A549 treated with CpdA at 1 μM for 4 hours (cell line): ENCODE results near the gene GLRB. TPM values are rescaled to one million over a fixed set of nuclear protein-coding genes. Genes with fewer than 3 reads are reported as not detected.

Experiments used
- total RNA-seq: library from RNA; stranded (reverse); fragments of 200-300 nt; extraction: Qiagen RNA extraction; gene quantifications from 5 replicates; pipeline ENCODE4 v1.2.3, GENCODE V29; 2022; ENCODE audit warnings: low read depth

The GLRB gene
- 0.78 to 1.1 TPM (median 0.91 TPM) in 5 replicates for total RNA-seq

GRCh38 chr4:157075811-157076577, at the start of gene GLRB:
Gene GLRB, plus strand, starts transcription at chr4:157076150. Its CDS starts 1,875 bp downstream, at chr4:157078025.

GRCh38 chr4:157220371-157220881, 144.5 kb downstream of the GLRB start, which contains the start of gene GRIA2:
Gene GRIA2, plus strand, starts transcription at chr4:157220728. Its CDS starts 315 bp downstream, at chr4:157221043.

Other genes starting within 250 kb of the GLRB start
- 1.8 to 3.7 TPM (median 3.2 TPM) in 5 replicates for gene PDGFC, start 104.4 kb upstream of the GLRB start, total RNA-seq
- gene GRIA2, start 144.6 kb downstream of the GLRB start, total RNA-seq: not detected in 5 replicates